ENCODE results near the gene SLC3A2.
"Not testable (repeated sequence)": the region's sequence is repeated elsewhere in the genome, so short reads cannot be mapped to it uniquely, and the experiment has no call there.

SLC3A2 gene

DNA sequence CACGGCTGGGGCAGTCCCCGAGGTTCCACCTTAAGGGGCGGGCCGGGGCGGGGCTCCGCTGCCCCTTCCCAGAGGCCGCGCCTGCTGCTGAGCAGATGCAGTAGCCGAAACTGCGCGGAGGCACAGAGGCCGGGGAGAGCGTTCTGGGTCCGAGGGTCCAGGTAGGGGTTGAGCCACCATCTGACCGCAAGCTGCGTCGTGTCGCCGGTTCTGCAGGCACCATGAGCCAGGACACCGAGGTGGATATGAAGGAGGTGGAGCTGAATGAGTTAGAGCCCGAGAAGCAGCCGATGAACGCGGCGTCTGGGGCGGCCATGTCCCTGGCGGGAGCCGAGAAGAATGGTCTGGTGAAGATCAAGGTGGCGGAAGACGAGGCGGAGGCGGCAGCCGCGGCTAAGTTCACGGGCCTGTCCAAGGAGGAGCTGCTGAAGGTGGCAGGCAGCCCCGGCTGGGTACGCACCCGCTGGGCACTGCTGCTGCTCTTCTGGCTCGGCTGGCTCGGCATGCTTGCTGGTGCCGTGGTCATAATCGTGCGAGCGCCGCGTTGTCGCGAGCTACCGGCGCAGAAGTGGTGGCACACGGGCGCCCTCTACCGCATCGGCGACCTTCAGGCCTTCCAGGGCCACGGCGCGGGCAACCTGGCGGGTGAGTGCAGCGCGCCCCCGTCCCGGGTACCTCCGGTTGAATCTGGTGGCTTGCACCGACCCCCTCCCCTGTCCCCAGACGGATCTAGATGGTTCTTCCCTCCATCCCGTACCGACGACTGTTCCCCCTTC lies at the start of gene SLC3A2:
SLC3A2 (plus strand) TSS at position 94 of the 776 bp plus-strand sequence; CDS start at position 222, 128 bp downstream.
- in situ Hi-C loops (cut with MboI; ENCODE audit: low sequenced_read_pairs), result no loop called here

DNA sequence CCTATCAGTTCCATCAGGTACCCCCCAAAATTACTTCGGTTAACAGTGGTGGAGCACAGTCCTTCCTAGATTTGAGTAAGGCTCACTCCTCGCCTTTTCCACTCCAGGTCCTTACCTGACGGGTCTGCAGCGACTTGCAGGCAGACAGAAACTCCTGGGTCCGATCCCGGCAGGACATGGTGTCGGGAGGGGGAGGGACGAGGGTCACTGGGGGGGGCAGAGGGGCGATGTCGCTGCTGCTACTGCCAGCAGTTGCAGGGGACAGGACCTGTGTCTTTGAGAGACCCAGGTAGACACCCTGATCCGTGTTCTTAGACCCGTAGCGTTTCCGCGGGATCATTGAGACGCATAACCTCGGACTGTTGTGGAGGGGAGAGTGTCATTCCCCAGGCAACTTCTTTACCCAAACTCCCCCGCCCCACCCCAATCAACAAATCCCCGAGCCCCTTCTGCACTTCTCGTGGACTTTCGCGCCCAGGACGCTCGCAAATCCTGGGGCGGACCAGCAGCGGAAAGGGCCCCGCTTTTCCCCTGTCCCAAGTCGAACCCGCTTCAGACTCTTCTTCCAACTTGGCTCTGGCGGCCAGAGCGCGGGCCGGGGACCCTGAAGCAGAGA lies 49.7 kb upstream of the SLC3A2 start:
- in situ Hi-C loops (cut with MboI; ENCODE audit: low sequenced_read_pairs), result no loop called here

GRCh38 chr11:62831520-62832335 lies 49.0 kb upstream of the SLC3A2 start, which contains the start of gene STX5:
Gene STX5 (minus strand): TSS chr11:62832051. CDS start chr11:62831243, 808 bp downstream.
- in situ Hi-C loops (cut with MboI; ENCODE audit: low sequenced_read_pairs), result no loop called here

DNA sequence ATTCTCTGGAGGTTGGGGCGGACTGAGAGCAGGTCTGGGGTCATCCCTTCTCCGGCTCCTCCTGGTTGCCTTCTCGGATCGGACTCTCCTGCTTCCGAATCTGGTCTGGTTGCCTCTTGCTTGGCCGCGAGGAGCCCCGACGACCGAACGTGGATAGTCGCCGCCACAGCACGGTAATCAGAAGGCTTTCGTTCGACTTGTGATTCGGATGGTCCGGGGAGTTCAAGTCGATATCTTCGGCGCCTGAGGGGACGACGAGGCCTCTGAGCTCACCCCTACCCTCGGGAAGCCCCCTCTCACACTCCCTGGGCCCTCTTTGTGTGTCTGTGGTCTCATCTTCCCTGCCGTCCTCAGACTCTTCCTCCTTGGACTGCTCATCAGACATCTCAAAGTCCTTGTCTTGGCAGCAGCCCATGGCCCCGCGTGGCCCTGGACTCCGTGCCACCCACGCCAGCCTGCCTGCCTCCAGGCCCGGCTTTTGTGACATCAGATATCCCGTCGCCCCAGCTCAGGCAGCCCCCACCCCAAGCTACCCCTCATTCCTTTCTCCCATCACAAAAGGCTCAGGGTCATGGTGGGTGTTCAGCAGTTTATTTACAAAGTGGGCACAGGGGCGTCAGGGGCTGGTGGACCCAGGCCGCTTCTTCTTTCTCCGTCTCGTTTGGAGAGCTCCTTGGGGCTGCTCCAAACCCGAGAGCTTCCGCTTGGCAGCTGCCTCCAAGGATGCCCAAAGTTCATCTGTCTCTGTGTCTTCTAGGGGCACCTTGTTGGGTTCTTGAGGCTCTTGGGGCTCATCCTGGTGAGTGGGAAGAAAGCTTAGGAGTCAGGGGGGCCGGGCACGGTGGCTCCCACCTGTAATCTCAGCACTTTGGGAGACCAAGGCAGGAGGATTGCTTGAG lies 48.1 kb upstream of the SLC3A2 start, which contains the start of gene TEX54:
TEX54 (minus strand) TSS at position 506 of the 899 bp plus-strand sequence.
- in situ Hi-C loops (cut with MboI; ENCODE audit: low sequenced_read_pairs), result no loop called here

DNA sequence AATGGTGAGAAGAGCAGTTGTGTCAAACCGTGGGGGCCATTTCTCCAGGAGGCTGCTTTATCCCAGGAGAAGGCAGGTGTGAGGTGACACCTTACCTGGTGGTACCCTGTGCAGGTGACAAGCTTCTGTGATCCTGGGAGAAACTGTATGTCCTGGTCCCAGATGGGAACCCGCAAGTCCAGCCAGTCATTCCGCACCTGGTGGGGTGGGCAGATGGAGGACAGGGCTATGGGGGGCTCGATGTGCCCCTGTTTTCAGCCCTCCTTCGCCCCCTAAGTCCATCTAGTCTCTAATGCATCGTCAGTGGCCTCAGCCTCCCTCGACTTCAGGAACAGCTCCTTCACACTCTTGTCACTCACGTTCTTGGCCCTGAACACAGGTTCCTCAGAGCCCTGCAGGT lies 45.4 kb upstream of the SLC3A2 start:
- in situ Hi-C loops (cut with MboI; ENCODE audit: low sequenced_read_pairs), result no loop called here

DNA sequence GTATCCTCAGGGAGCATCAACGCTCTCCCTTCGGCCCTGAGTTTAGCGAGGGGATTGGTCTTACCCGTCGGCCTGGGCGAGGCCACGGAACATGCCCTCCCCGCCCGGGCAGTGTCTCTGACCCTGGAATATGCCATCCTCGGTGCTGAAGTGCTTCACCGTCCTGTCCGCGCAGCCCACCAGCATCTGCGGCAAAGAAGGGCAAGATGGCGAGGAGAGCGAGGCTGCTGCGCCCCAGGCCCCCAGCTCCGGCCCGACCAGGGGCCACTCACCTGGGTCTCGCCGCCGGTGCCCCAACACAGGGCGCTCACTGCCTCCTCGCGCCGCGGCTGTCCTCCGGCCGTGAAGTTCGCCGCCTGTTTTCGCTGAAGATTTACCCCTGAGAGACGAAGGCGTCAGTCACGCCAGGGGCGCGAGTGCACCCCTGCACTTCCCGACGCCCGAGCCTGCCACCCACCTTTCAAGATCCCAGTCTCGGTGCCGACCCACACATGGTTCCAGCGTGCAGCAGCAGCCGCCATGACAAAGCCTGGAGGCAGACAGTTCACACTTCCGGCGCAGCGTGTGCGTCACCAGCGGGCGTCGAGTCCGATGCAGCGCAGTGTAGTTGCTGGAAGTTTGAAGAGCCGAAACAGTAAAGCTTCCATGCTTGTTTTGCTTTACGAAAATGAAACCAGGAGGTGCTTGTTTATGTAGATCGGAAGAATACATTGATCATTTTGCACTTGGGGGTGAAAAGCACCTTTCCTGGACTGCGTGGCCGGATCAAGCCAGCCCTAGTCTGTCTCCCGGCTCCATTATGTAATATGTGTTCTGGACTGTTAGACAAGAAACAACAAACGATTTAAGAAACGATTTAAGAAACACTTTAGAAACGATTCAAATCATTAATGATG lies 41.4 kb upstream of the SLC3A2 start, which contains the start of gene WDR74:
WDR74 (minus strand) TSS at position 541 of the 896 bp plus-strand sequence; CDS start at position 521, 20 bp downstream.
- in situ Hi-C loops (cut with MboI; ENCODE audit: low sequenced_read_pairs), result no loop called here

DNA sequence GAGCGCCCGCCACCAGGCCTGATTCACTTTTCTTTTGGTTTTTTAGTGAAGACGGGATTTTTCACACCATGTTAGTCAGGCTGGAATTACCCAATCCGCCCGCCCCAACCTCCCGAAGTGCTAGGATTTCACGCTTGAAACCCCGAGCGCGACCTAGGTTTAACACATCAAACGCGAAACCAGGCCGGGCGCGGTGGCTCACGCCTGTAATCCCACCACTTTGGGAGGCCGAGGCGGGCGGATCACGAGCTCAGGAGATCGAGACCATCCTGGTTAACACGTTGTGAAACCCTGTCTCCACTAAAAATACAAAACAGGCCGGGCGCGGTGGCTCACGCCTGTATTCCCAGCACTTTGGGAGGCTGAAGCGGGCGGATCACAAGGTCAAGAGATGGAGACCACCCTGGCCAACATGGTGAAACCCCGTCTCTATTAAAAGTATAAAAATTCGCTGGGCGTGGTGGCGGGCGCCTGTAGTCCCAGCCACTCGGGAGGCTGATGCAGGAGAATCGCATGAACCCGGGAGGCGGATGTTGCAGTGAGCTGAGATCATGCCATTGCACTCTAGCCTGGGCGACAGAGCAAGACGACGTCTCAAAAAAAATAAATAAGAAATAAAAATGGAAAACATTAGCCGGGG lies 39.9 kb upstream of the SLC3A2 start:
- in situ Hi-C loops (cut with MboI; ENCODE audit: low sequenced_read_pairs), result not testable (repeated sequence)

- in situ Hi-C loops (cut with MboI; ENCODE audit: low sequenced_read_pairs), result no loop called here
Observed at GRCh38 chr11:62841361-62842170, 39.1 kb upstream of the SLC3A2 start.

GRCh38 chr11:62842171-62842741 lies 38.4 kb upstream of the SLC3A2 start:
- in situ Hi-C loops (cut with MboI; ENCODE audit: low sequenced_read_pairs), result no loop called here

DNA sequence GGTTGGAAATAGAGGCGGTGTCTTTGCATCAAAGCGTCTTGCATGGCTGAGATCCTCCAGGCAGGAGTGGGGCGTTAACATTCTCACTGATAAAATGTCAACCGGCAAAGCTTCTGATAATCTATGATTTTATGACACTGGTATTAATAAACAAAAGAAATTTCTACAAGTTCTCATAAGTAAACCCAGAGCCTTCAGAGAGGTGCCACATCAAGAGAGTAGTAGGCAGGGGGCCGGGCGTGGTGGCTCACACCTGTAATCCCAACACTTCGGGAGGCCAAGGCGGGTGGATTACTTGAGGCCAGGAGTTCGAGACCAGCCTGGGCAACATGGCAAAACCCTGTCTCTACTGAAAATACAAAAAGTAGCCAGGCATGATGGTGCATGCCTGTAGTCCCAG lies 37.8 kb upstream of the SLC3A2 start:
- in situ Hi-C loops (cut with MboI; ENCODE audit: low sequenced_read_pairs), result not testable (repeated sequence)

DNA sequence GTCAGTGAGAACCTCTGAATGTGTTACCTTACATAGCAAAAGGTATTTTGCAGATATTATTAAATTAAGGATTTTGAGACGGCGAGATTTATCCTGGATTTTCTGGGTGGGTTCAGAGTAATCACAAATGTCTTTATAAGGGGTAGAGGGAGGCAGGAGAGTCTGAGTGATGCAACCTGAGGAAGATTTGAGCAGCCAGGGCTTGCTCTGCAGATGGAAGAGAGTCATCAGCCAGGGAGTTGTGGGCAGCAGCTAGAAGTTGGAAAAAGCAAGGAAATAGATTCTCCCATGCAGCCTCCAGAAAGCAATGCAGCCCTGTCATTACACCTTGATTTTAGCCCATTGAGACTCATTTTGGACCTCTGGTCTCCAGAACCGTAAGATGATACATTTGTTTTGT lies 37.2 kb upstream of the SLC3A2 start:
- in situ Hi-C loops (cut with MboI; ENCODE audit: low sequenced_read_pairs), result no loop called here

DNA sequence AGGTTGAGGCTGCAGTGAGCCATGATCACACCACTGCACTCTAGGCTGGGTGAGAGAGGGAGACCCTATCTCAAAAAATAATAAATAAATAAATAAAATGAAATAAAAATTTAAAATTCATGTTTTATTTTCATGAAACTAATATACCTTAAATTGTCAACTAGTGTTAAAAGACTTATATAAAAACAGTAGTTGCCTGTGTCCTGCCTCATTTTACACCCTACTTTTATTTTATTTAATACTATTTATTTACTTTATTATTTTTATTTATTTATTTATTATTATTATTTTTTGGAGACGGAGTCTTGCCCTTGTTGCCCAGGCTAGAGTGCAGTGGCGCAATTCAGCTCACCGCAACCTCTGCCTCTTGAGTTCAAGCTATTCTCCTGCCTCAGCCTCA lies 36.5 kb upstream of the SLC3A2 start:
- in situ Hi-C loops (cut with MboI; ENCODE audit: low sequenced_read_pairs), result no loop called here

GRCh38 chr11:62846177-62846576 lies 34.5 kb upstream of the SLC3A2 start:
- in situ Hi-C loops (cut with MboI; ENCODE audit: low sequenced_read_pairs), result no loop called here

GRCh38 chr11:62847767-62848314 lies 32.9 kb upstream of the SLC3A2 start:
- in situ Hi-C loops (cut with MboI; ENCODE audit: low sequenced_read_pairs), result no loop called here

GRCh38 chr11:62850911-62851806 lies 29.5 kb upstream of the SLC3A2 start:
- in situ Hi-C loops (cut with MboI; ENCODE audit: low sequenced_read_pairs), result loop anchor here (25.0 kb wide), 1 partner anchor 439 kb away; the partner anchor contains the start of gene SCGB1A1

Data from HL-60/S4 treated with retinoic acid at 250 ng/mL for 4 days and 3 days (cell line).